HEK293 (cell line): ENCODE results near the gene TMEM184B.

Experiments
- CTCF ChIA-PET: fragments of 350-600 bp; formaldehyde crosslinking; extraction: SDS; loops from one replicate; lab custom pipeline; 2021; ENCODE audit warnings: antibody characterized with exemption; lab: Yijun Ruan, JAX
- POLR2A ChIA-PET: fragments of 300-600 bp; formaldehyde crosslinking; extraction: SDS; loops from one replicate; lab custom pipeline; 2020; ENCODE audit warnings: antibody characterized with exemption, inconsistent platforms; lab: Yijun Ruan, JAX
- H3K27ac ChIP-seq: fragments of 200-500 bp; sonication (Bioruptor generic); 2 replicates; pipeline ENCODE4 v1.5.1; 2014; ENCODE audit warnings: low read depth, low read length, control low read depth, inconsistent platforms; ENCODE audit errors: extremely low read depth
- H3K36me3 ChIP-seq, 2 experiments: fragments of 200-500 bp in 1 of 2; sonication (Bioruptor generic) in 1 of 2; 1 replicate in 1 of 2; 2 replicates in 1 of 2; pipeline ENCODE4 v1.5.1; 2014 to 2017; ENCODE audit warnings: inconsistent platforms in 2 of 2, low read length in 2 of 2; ENCODE audit not compliant: control insufficient read depth in 2 of 2, insufficient read depth in 1 of 2
- H3K4me1 ChIP-seq: fragments of 200-500 bp; sonication (Bioruptor generic); 2 replicates; pipeline ENCODE4 v1.5.1; 2014; ENCODE audit warnings: mild to moderate bottlenecking, low read length, inconsistent platforms; ENCODE audit not compliant: control insufficient read depth, insufficient read depth
- H3K4me3 ChIP-seq: 2 replicates; pipeline ENCODE4 v1.5.1; 2011; ENCODE audit warnings: low read depth, mild to moderate bottlenecking, control low read depth, low read length, moderate library complexity
- H3K9me3 ChIP-seq: fragments of 200-500 bp; sonication (Bioruptor generic); 2 replicates; pipeline ENCODE4 v1.5.1; 2014; ENCODE audit warnings: low read depth, low read length, inconsistent platforms; ENCODE audit not compliant: control insufficient read depth, insufficient read depth
- ELK4 ChIP-seq: IDR thresholded peaks from 2 replicates; pipeline ENCODE4 v1.6.1; 2011; ENCODE audit warnings: mild to moderate bottlenecking, low read depth, low read length, borderline replicate concordance
- GLIS1 ChIP-seq: fragments of 450-650 bp; formaldehyde crosslinking; IDR thresholded peaks from 2 replicates; pipeline ENCODE4 v1.5.1; 2016; ENCODE audit warnings: missing biosample characterization, missing genetic modification characterization
- HOXD13 ChIP-seq: sonication (generic); formaldehyde crosslinking; IDR thresholded peaks from 2 replicates; pipeline ENCODE4 v1.8.0; 2022; ENCODE audit warnings: missing genetic modification reagents, borderline replicate concordance
- MZF1 ChIP-seq: fragments of 450-650 bp; formaldehyde crosslinking; IDR thresholded peaks from 2 replicates; pipeline ENCODE4 v1.5.1; 2017; ENCODE audit warnings: missing biosample characterization, missing genetic modification characterization, borderline replicate concordance
- PATZ1 ChIP-seq: fragments of 450-650 bp; formaldehyde crosslinking; IDR thresholded peaks from 2 replicates; pipeline ENCODE4 v1.5.1; 2016; ENCODE audit warnings: missing biosample characterization, missing genetic modification characterization
- WT1 ChIP-seq: fragments of 450-650 bp; formaldehyde crosslinking; IDR thresholded peaks from 2 replicates; pipeline ENCODE4 v1.5.1; 2016; ENCODE audit warnings: missing biosample characterization, missing genetic modification characterization
- ZBTB21 ChIP-seq: fragments of 450-650 bp; formaldehyde crosslinking; IDR thresholded peaks from 2 replicates; pipeline ENCODE4 v1.5.1; 2017; ENCODE audit warnings: missing biosample characterization, missing genetic modification characterization
- ZBTB8A ChIP-seq: fragments of 450-650 bp; formaldehyde crosslinking; IDR thresholded peaks from 2 replicates; pipeline ENCODE4 v1.5.1; 2016; ENCODE audit warnings: missing biosample characterization, missing genetic modification characterization
- ZEB2 ChIP-seq: fragments of 450-650 bp; formaldehyde crosslinking; IDR thresholded peaks from 2 replicates; pipeline ENCODE4 v1.5.1; 2016; ENCODE audit warnings: missing biosample characterization, missing genetic modification characterization
- ZNF10 ChIP-seq: fragments of 450-650 bp; formaldehyde crosslinking; IDR thresholded peaks from 2 replicates; pipeline ENCODE4 v1.5.1; 2017; ENCODE audit warnings: missing biosample characterization, missing genetic modification characterization
- ZNF112 ChIP-seq: fragments of 450-650 bp; formaldehyde crosslinking; IDR thresholded peaks from 2 replicates; pipeline ENCODE4 v1.5.0; 2017; ENCODE audit warnings: missing biosample characterization, missing genetic modification characterization
- ZNF114 ChIP-seq: fragments of 450-650 bp; formaldehyde crosslinking; IDR thresholded peaks from 2 replicates; pipeline ENCODE4 v1.5.0; 2017; ENCODE audit warnings: missing biosample characterization, missing genetic modification characterization
- ZNF174 ChIP-seq: fragments of 450-650 bp; formaldehyde crosslinking; IDR thresholded peaks from 2 replicates; pipeline ENCODE4 v1.5.0; 2017; ENCODE audit warnings: missing biosample characterization, mild to moderate bottlenecking, missing genetic modification characterization
- ZNF24 ChIP-seq: fragments of 450-650 bp; formaldehyde crosslinking; IDR thresholded peaks from 2 replicates; pipeline ENCODE4 v1.5.1; 2016; ENCODE audit warnings: missing biosample characterization, missing genetic modification characterization
- ZNF248 ChIP-seq: fragments of 450-650 bp; formaldehyde crosslinking; IDR thresholded peaks from 2 replicates; pipeline ENCODE4 v1.5.1; 2017; ENCODE audit warnings: missing biosample characterization, missing genetic modification characterization
- ZNF280D ChIP-seq: fragments of 450-650 bp; formaldehyde crosslinking; IDR thresholded peaks from 2 replicates; pipeline ENCODE4 v1.5.1; 2016; ENCODE audit warnings: missing biosample characterization, missing genetic modification characterization
- ZNF311 ChIP-seq: fragments of 450-650 bp; formaldehyde crosslinking; IDR thresholded peaks from 2 replicates; pipeline ENCODE4 v1.5.1; 2017; ENCODE audit warnings: missing biosample characterization, missing genetic modification characterization, borderline replicate concordance
- ZNF404 ChIP-seq: fragments of 450-650 bp; formaldehyde crosslinking; IDR thresholded peaks from 2 replicates; pipeline ENCODE4 v1.5.1; 2017; ENCODE audit warnings: missing biosample characterization, missing genetic modification characterization
- ZNF449 ChIP-seq: fragments of 450-650 bp; formaldehyde crosslinking; IDR thresholded peaks from 2 replicates; pipeline ENCODE4 v1.5.1; 2017; ENCODE audit warnings: missing biosample characterization, mild to moderate bottlenecking, missing genetic modification characterization, moderate library complexity
- ZNF48 ChIP-seq: fragments of 450-650 bp; formaldehyde crosslinking; IDR thresholded peaks from 2 replicates; pipeline ENCODE4 v1.5.1; 2016; ENCODE audit warnings: missing biosample characterization, missing genetic modification characterization
- ZNF488 ChIP-seq: fragments of 450-650 bp; formaldehyde crosslinking; IDR thresholded peaks from 2 replicates; pipeline ENCODE4 v1.5.1; 2016; ENCODE audit warnings: missing biosample characterization, missing genetic modification characterization
- ZNF514 ChIP-seq: fragments of 450-650 bp; formaldehyde crosslinking; IDR thresholded peaks from 2 replicates; pipeline ENCODE4 v1.5.1; 2016; ENCODE audit warnings: missing biosample characterization, missing genetic modification characterization
- ZNF549 ChIP-seq: fragments of 450-650 bp; IDR thresholded peaks from 2 replicates; pipeline ENCODE4 v1.5.1; 2018; ENCODE audit warnings: missing biosample characterization, missing genetic modification characterization, mild to moderate bottlenecking, inconsistent platforms, moderate library complexity
- ZNF623 ChIP-seq: fragments of 450-650 bp; formaldehyde crosslinking; IDR thresholded peaks from 2 replicates; pipeline ENCODE4 v1.5.1; 2016; ENCODE audit warnings: missing biosample characterization, missing genetic modification characterization
- ZNF664 ChIP-seq: fragments of 450-650 bp; formaldehyde crosslinking; IDR thresholded peaks from 2 replicates; pipeline ENCODE4 v1.5.1; 2016; ENCODE audit warnings: missing biosample characterization, missing genetic modification characterization
- ZNF677 ChIP-seq: fragments of 450-650 bp; IDR thresholded peaks from 2 replicates; pipeline ENCODE4 v1.5.0; 2018; ENCODE audit warnings: missing biosample characterization, mild to moderate bottlenecking, missing genetic modification characterization, moderate library complexity
- ZNF776 ChIP-seq: fragments of 450-650 bp; formaldehyde crosslinking; IDR thresholded peaks from 2 replicates; pipeline ENCODE4 v1.5.0; 2017; ENCODE audit warnings: missing biosample characterization, missing genetic modification characterization, borderline replicate concordance
- ZNF785 ChIP-seq: fragments of 450-650 bp; formaldehyde crosslinking; IDR thresholded peaks from 2 replicates; pipeline ENCODE4 v1.5.1; 2016; ENCODE audit warnings: missing biosample characterization, missing genetic modification characterization
- ZSCAN23 ChIP-seq: fragments of 450-650 bp; formaldehyde crosslinking; IDR thresholded peaks from 2 replicates; pipeline ENCODE4 v1.5.1; 2016; ENCODE audit warnings: missing biosample characterization, missing genetic modification characterization

Gene TMEM184B

GRCh38 chr22:38317995-38318715 is 45.3 kb upstream of the TMEM184B start:
- H3K36me3 ChIP-seq, result peaks cover 0 to 23% of the 10 kb centered on the region in 2 experiments; a peak in 1 of 3 replicates
- H3K4me3 ChIP-seq, result peak overlapping the region; percentile 52
- no peaks in the 10 kb centered on the region for H3K9me3 ChIP-seq
- peak overlapping the region; percentile 100 for H3K27ac ChIP-seq
- H3K4me1 ChIP-seq, result peaks cover 18% of the 10 kb centered on the region
- POLR2A ChIA-PET, result interaction anchor here (0.7 to 2.1 kb wide), 11 partner anchors 12 to 254 kb away, joined by 3 to 7 read pairs (median 3); partner anchors contain the start of gene MAFF
- CTCF ChIA-PET, result interaction anchor here (1.0 kb wide), 1 partner anchor 363 kb away, joined by 3 read pairs; the partner anchor contains the start of gene TOMM22
- TF ChIP-seq ZNF114 (tag by site-specific recombination), result no peak
- TF ChIP-seq ZNF785, result no peak
- no peak for TF ChIP-seq ZNF514
- TF ChIP-seq MZF1 (tag by site-specific recombination), result no peak
- no peak for TF ChIP-seq ZNF10
- no peak for TF ChIP-seq HOXD13 (CRISPR knock-in tag)
- TF ChIP-seq ZBTB21 (tag by site-specific recombination), result 0 out of 2 replicates have a peak, but pooled peaks have one; percentile 10
- TF ChIP-seq ZNF623 (tag by site-specific recombination), result no peak
- TF ChIP-seq WT1 (tag by site-specific recombination), result peak; percentile 94
- no peak for TF ChIP-seq ZNF174 (tag by site-specific recombination)
- TF ChIP-seq ZNF549 (tag by site-specific recombination), result no peak
- TF ChIP-seq ZNF248, result no peak
- no peak for TF ChIP-seq ZNF311 (tag by site-specific recombination)
- TF ChIP-seq ZNF404 (tag by site-specific recombination), result no peak
- no peak for TF ChIP-seq ZSCAN23 (tag by site-specific recombination)
- no peak for TF ChIP-seq ZNF664 (tag by site-specific recombination)
- peak; percentile 44; the same call in 1 of the 2 replicates for TF ChIP-seq GLIS1
- no peak for TF ChIP-seq ZNF488 (tag by site-specific recombination)
- peak; percentile 80; the same call in 1 of the 2 replicates for TF ChIP-seq ZEB2
- peak; percentile 67; the same call in 1 of the 2 replicates for TF ChIP-seq ZNF24 (tag by site-specific recombination)
- TF ChIP-seq ZNF776 (tag by site-specific recombination), result no peak
- no peak for TF ChIP-seq ELK4
- TF ChIP-seq ZNF48 (tag by site-specific recombination), result no peak
- TF ChIP-seq ZNF112 (tag by site-specific recombination), result no peak
- TF ChIP-seq ZNF280D (tag by site-specific recombination), result no peak
- TF ChIP-seq ZNF677 (tag by site-specific recombination), result no peak
- TF ChIP-seq ZBTB8A, result peak; percentile 10; the same call in 1 of the 2 replicates
- TF ChIP-seq ZNF449 (tag by site-specific recombination), result peak; percentile 86
- TF ChIP-seq PATZ1 (tag by site-specific recombination), result peak; percentile 52
